Sigmoid colon (tissue), 7 donors: ENCODE results near the gene ISOC2. TPM values are rescaled to one million over a fixed set of nuclear protein-coding genes. Genes with fewer than 3 reads are reported as not detected.

Experiments
- DNase-seq: peaks from one replicate; pipeline ENCODE4 v3.0.0-alpha.2; 2019
- H3K27ac ChIP-seq, 4 donors: fragments of 200-600 bp; sonication (generic); one replicate each; pipeline ENCODE4 v1.5.1; 2016 to 2019; ENCODE audit warnings: mild to moderate bottlenecking in 1 of 4
- H3K27me3 ChIP-seq, 3 donors: fragments of 200-600 bp; sonication (generic); one replicate each; pipeline ENCODE4 v1.5.1; 2019; ENCODE audit warnings: mild to moderate bottlenecking in 1 of 3
- H3K36me3 ChIP-seq, 4 donors: fragments of 200-600 bp; sonication (generic); one replicate each; pipeline ENCODE4 v1.5.1; 2016 to 2019
- H3K4me1 ChIP-seq, 4 donors: fragments of 200-600 bp; sonication (generic); one replicate each; pipeline ENCODE4 v1.5.1; 2017 to 2019
- H3K4me3 ChIP-seq, 4 donors: fragments of 200-600 bp; sonication (generic); one replicate each; pipeline ENCODE4 v1.5.1; 2017 to 2019; ENCODE audit warnings: mild to moderate bottlenecking in 2 of 4, moderate library complexity in 1 of 4
- H3K9me3 ChIP-seq, 4 donors: fragments of 200-600 bp in 3 of 4; sonication (generic) in 3 of 4; one replicate each; pipeline versions ENCODE4 v1.5.1 to v1.6.1; 2013 to 2019
- CTCF ChIP-seq, 4 experiments: fragments of 450-650 bp in 3 of 4; fragments of 200-600 bp in 1 of 4; IDR thresholded peaks; one replicate each; pipeline ENCODE4 v1.5.1; 2016 to 2019; ENCODE audit warnings: antibody characterized with exemption in 4 of 4, mild to moderate bottlenecking in 3 of 4, moderate library complexity in 2 of 4
- EP300 ChIP-seq, 4 donors: sonication (generic); formaldehyde crosslinking; IDR thresholded peaks; one replicate each; pipeline ENCODE4 v1.6.1; 2017; ENCODE audit warnings: antibody characterized with exemption in 4 of 4
- POLR2A ChIP-seq, 2 donors: fragments of 450-650 bp; IDR thresholded peaks; one replicate each; pipeline ENCODE4 v1.6.1; 2016; ENCODE audit warnings: antibody characterized with exemption in 2 of 2, mild to moderate bottlenecking in 2 of 2, moderate library complexity in 2 of 2
- POLR2AphosphoS5 ChIP-seq, 4 donors: sonication (generic); formaldehyde crosslinking; IDR thresholded peaks; one replicate each; pipeline ENCODE4 v1.6.1; 2017; ENCODE audit warnings: antibody characterized with exemption in 4 of 4
- whole genome bisulfite sequencing, 2 donors: extraction: QIAGEN DNeasy Blood & Tissue Kit; methylation state at CpG; one replicate each; pipeline ENCODE4 v1.1.7; 2013; 5-methylcytosine and 5-hydroxymethylcytosine counted together
- intact Hi-C: fragments of 100-400 bp; cut with DNase I; formaldehyde crosslinking; loops from one replicate; pipeline ENCODE4 v1.15.1; 2023
- polyA plus RNA-seq, 3 donors: library from polyadenylated mRNA; stranded (reverse); fragments of 200-250 nt; gene quantifications; one replicate each; pipeline ENCODE4 v1.2.3, GENCODE V29; 2013
- total RNA-seq, 4 donors: library from RNA; depleted of rRNA; stranded (reverse); fragments of >200 nt; gene quantifications; one replicate each; pipeline ENCODE4 v1.1.0, GENCODE V29; 2016
- donor health status: healthy with polysubstance abuse.
- donor health status: Bipolar disorder and iron deficiency.
- donor health status: healthy.

Gene ISOC2
- total and polyA plus RNA-seq, 7 donors, result 90.3 to 173 (median 114) TPM

- Histone ChIP-seq H3K27ac (peak overlapping the region; percentile 96 to 100 (median 98)), H3K27me3 (no peaks in the 10 kb centered on the region), H3K4me1 (peaks cover 0 to 22% (median 20%) of the 10 kb centered on the region in 4 donors), H3K36me3 (peaks cover 15 to 39% (median 19%) of the 10 kb centered on the region in 4 donors), H3K9me3 (peaks cover 0 to 1% (median 0%) of the 10 kb centered on the region in 4 donors), H3K4me3 (peak overlapping the region; percentile 82 to 99 (median 89))
- 16 to 21% methylated on average over 35 of the region's 35 CpGs for WGBS, 2 donors
- TF ChIP-seq EP300 (IDR thresholded peaks at IDR 0.05), result no peak
- TF ChIP-seq POLR2A (IDR thresholded peaks at IDR 0.05), result no peak
- TF ChIP-seq CTCF (IDR thresholded peaks at IDR 0.05), result no peak
- no peak for TF ChIP-seq POLR2AphosphoS5 (IDR thresholded peaks at IDR 0.05)
- no peak for DNase-seq
- intact Hi-C loops, result loop anchor here (1.0 to 10.0 kb wide), 3 partner anchors 22 to 1540 kb away; partner anchors contain the start of genes MYADM and RPL28
These were observed 54.5 kb downstream of the ISOC2 start for GRCh38 chr19:55406826-55407549.

GRCh38 chr19:55406091-55406825 lies 55.2 kb downstream of the ISOC2 start:
- 86 to 87% methylated on average over 14 of the region's 14 CpGs for WGBS, 2 donors
- intact Hi-C loops, result loop anchor here (5.0 to 10.0 kb wide), 2 partner anchors 99 to 1539 kb away; partner anchors contain the start of gene MYADM
- TF ChIP-seq CTCF (IDR thresholded peaks at IDR 0.05) (no peak), EP300 (IDR thresholded peaks at IDR 0.05) (no peak), POLR2A (IDR thresholded peaks at IDR 0.05) (no peak), POLR2AphosphoS5 (IDR thresholded peaks at IDR 0.05) (no peak)
- peaks cover 18 to 45% (median 23%) of the 10 kb centered on the region in 4 donors for H3K36me3 ChIP-seq
- H3K27ac ChIP-seq, result no peak overlapping the region
- no peaks in the 10 kb centered on the region for H3K27me3 ChIP-seq
- peaks cover 0 to 22% (median 20%) of the 10 kb centered on the region in 4 donors for H3K4me1 ChIP-seq
- H3K9me3 ChIP-seq, result peaks cover 0 to 1% (median 0%) of the 10 kb centered on the region in 4 donors
- no peak for DNase-seq
- H3K4me3 ChIP-seq, result peak overlapping the region in 3 of 4 donors; percentile 82 to 99 (median 88)

- intact Hi-C loops, result loop anchor here (5.0 to 10.0 kb wide), 2 partner anchors 99 to 1538 kb away; partner anchors contain the start of gene MYADM
- no peaks in the 10 kb centered on the region for H3K27me3 ChIP-seq
- peaks cover 21 to 50% (median 28%) of the 10 kb centered on the region in 4 donors for H3K36me3 ChIP-seq
- DNase-seq, result no peak
- TF ChIP-seq CTCF (IDR thresholded peaks at IDR 0.05) (no peak), POLR2AphosphoS5 (IDR thresholded peaks at IDR 0.05) (no peak), EP300 (IDR thresholded peaks at IDR 0.05) (no peak), POLR2A (IDR thresholded peaks at IDR 0.05) (no peak)
- no peak overlapping the region for H3K27ac ChIP-seq
- no peak overlapping the region for H3K4me3 ChIP-seq
- H3K9me3 ChIP-seq, result peaks cover 0 to 1% (median 0%) of the 10 kb centered on the region in 4 donors
- peaks cover 0 to 22% (median 20%) of the 10 kb centered on the region in 4 donors for H3K4me1 ChIP-seq
- WGBS, 2 donors, result 89 to 91% methylated on average over 5 of the region's 5 CpGs
These were observed 55.8 kb downstream of the ISOC2 start for GRCh38 chr19:55405638-55406037.

Other genes with a start within 250 kb of the ISOC2 start
- 1 to 10 TPM; 1.1 to 3.6 (median 1.8) TPM for gene TMEM86B, start 232.9 kb downstream of the ISOC2 start, total RNA-seq
- 1 to 10 TPM in 2 of 3 donors, under 1 TPM in 1; 0.69 to 7.9 (median 1.8) TPM for gene TMEM86B, start 232.9 kb downstream of the ISOC2 start, polyA plus RNA-seq
- 10 to 100 TPM; 17.1 to 46.8 (median 24.9) TPM for gene PPP6R1, start 202.6 kb downstream of the ISOC2 start, total RNA-seq
- 10 to 100 TPM; 19.8 to 78.1 (median 22.9) TPM for gene PPP6R1, start 202.6 kb downstream of the ISOC2 start, polyA plus RNA-seq
- 10 to 100 TPM; 19.7 to 30.5 (median 23.8) TPM for gene HSPBP1, start 181.5 kb downstream of the ISOC2 start, total RNA-seq
- gene HSPBP1, start 181.5 kb downstream of the ISOC2 start, polyA plus RNA-seq, result 10 to 100 TPM; 31.8 to 62.7 (median 32.4) TPM
- gene BRSK1, start 177.6 kb downstream of the ISOC2 start, total RNA-seq, result 10 to 100 TPM in 2 of 4 donors, 1 to 10 TPM in 2; 3.9 to 20.6 (median 10.8) TPM
- 1 to 10 TPM in 2 of 3 donors, not detected in 1; 2.9 to 4.2 TPM for gene BRSK1, start 177.6 kb downstream of the ISOC2 start, polyA plus RNA-seq
- gene TMEM150B, start 136.3 kb downstream of the ISOC2 start, total RNA-seq, result 1 to 10 TPM in 3 of 4 donors, not detected in 1; 2.4 to 6.1 (median 4.1) TPM
- gene TMEM150B, start 136.3 kb downstream of the ISOC2 start, polyA plus RNA-seq, result 10 to 100 TPM in 2 of 3 donors, 1 to 10 TPM in 1; 8.4 to 18.7 (median 11.8) TPM
- 10 to 100 TPM in 2 of 4 donors, 1 to 10 TPM in 2; 7.5 to 12.7 (median 9.6) TPM for gene KMT5C, start 121.8 kb downstream of the ISOC2 start, total RNA-seq
- gene KMT5C, start 121.8 kb downstream of the ISOC2 start, polyA plus RNA-seq, result 10 to 100 TPM in 1 of 3 donors, 1 to 10 TPM in 2; 3.0 to 14.8 (median 3.5) TPM
- under 1 TPM in 1 of 4 donors, not detected in 3; 0.16 TPM for gene COX6B2, start 106.9 kb downstream of the ISOC2 start, total RNA-seq
- 1 to 10 TPM in 2 of 3 donors, under 1 TPM in 1; 0.60 to 3.8 (median 1.4) TPM for gene COX6B2, start 106.9 kb downstream of the ISOC2 start, polyA plus RNA-seq
- not detected for gene GARIN5B, start 98.4 kb downstream of the ISOC2 start, total RNA-seq
- gene GARIN5B, start 98.4 kb downstream of the ISOC2 start, polyA plus RNA-seq, result not detected
- 1 to 10 TPM in 1 of 4 donors, under 1 TPM in 1, not detected in 2; 0.81 to 4.4 TPM for gene IL11, start 91.2 kb downstream of the ISOC2 start, total RNA-seq
- under 1 TPM in 1 of 3 donors, not detected in 2; 0.74 TPM for gene IL11, start 91.2 kb downstream of the ISOC2 start, polyA plus RNA-seq
- not detected for gene TMEM190, start 84.8 kb downstream of the ISOC2 start, total RNA-seq
- gene TMEM190, start 84.8 kb downstream of the ISOC2 start, polyA plus RNA-seq, result under 1 TPM in 1 of 3 donors, not detected in 2; 0.26 TPM
- 1 to 10 TPM in 1 of 4 donors, under 1 TPM in 2, not detected in 1; 0.54 to 1.7 (median 0.66) TPM for gene TMEM238, start 77.3 kb downstream of the ISOC2 start, total RNA-seq
- under 1 TPM in 2 of 3 donors, not detected in 1; 0.90 to 0.92 TPM for gene TMEM238, start 77.3 kb downstream of the ISOC2 start, polyA plus RNA-seq
- 100 to 1,000 TPM; 253 to 607 (median 503) TPM for gene RPL28, start 75.7 kb downstream of the ISOC2 start, total RNA-seq
- gene RPL28, start 75.7 kb downstream of the ISOC2 start, polyA plus RNA-seq, result 1,000 to 10,000 TPM; 1,833 to 2,816 (median 2,129) TPM
- gene UBE2S, start 53.9 kb downstream of the ISOC2 start, total RNA-seq, result 10 to 100 TPM; 11.8 to 23.9 (median 14.8) TPM
- 10 to 100 TPM in 2 of 3 donors, 1 to 10 TPM in 1; 6.6 to 32.6 (median 16.2) TPM for gene UBE2S, start 53.9 kb downstream of the ISOC2 start, polyA plus RNA-seq
- under 1 TPM in 3 of 4 donors, not detected in 1; 0.28 to 0.41 (median 0.36) TPM for gene SHISA7, start 18.3 kb downstream of the ISOC2 start, total RNA-seq
- under 1 TPM in 1 of 3 donors, not detected in 2; 0.04 TPM for gene SHISA7, start 18.3 kb downstream of the ISOC2 start, polyA plus RNA-seq
- gene C19orf85, start 3.1 kb upstream of the ISOC2 start, total RNA-seq, result not detected
- under 1 TPM in 1 of 3 donors, not detected in 2; 0.07 TPM for gene C19orf85, start 3.1 kb upstream of the ISOC2 start, polyA plus RNA-seq
- 10 to 100 TPM in 1 of 4 donors, 1 to 10 TPM in 3; 1.4 to 15.0 (median 3.7) TPM for gene ZNF628, start 15.0 kb upstream of the ISOC2 start, total RNA-seq
- 10 to 100 TPM in 1 of 3 donors, 1 to 10 TPM in 2; 1.8 to 10.1 (median 2.5) TPM for gene ZNF628, start 15.0 kb upstream of the ISOC2 start, polyA plus RNA-seq
- gene NAT14, start 23.5 kb upstream of the ISOC2 start, total RNA-seq, result 10 to 100 TPM in 1 of 4 donors, 1 to 10 TPM in 3; 6.4 to 10.5 (median 8.4) TPM
- gene NAT14, start 23.5 kb upstream of the ISOC2 start, polyA plus RNA-seq, result 10 to 100 TPM in 1 of 3 donors, 1 to 10 TPM in 2; 1.4 to 13.7 (median 2.4) TPM
- gene SSC5D, start 26.8 kb upstream of the ISOC2 start, total RNA-seq, result 10 to 100 TPM in 3 of 4 donors, 1 to 10 TPM in 1; 9.9 to 66.7 (median 19.2) TPM
- gene SSC5D, start 26.8 kb upstream of the ISOC2 start, polyA plus RNA-seq, result 1 to 10 TPM in 2 of 3 donors, not detected in 1; 1.2 to 3.8 TPM
- not detected for gene SBK2, start 75.5 kb upstream of the ISOC2 start, total RNA-seq
- not detected for gene SBK2, start 75.5 kb upstream of the ISOC2 start, polyA plus RNA-seq
- gene SBK3, start 83.9 kb upstream of the ISOC2 start, total RNA-seq, result under 1 TPM in 1 of 4 donors, not detected in 3; 0.36 TPM
- under 1 TPM in 1 of 3 donors, not detected in 2; 0.23 TPM for gene SBK3, start 83.9 kb upstream of the ISOC2 start, polyA plus RNA-seq
- 1 to 10 TPM; 1.4 to 3.0 (median 2.2) TPM for gene ZNF579, start 119.2 kb upstream of the ISOC2 start, total RNA-seq
- 1 to 10 TPM in 2 of 3 donors, under 1 TPM in 1; 0.69 to 4.0 (median 1.8) TPM for gene ZNF579, start 119.2 kb upstream of the ISOC2 start, polyA plus RNA-seq
- 1 to 10 TPM; 3.5 to 9.6 (median 9.1) TPM for gene FIZ1, start 137.9 kb upstream of the ISOC2 start, total RNA-seq
- gene FIZ1, start 137.9 kb upstream of the ISOC2 start, polyA plus RNA-seq, result 1 to 10 TPM; 5.3 to 9.0 (median 7.2) TPM
- gene ZNF524, start 138.6 kb upstream of the ISOC2 start, total RNA-seq, result 10 to 100 TPM; 24.5 to 37.1 (median 31.3) TPM
- 10 to 100 TPM; 44.1 to 49.2 (median 45.5) TPM for gene ZNF524, start 138.6 kb upstream of the ISOC2 start, polyA plus RNA-seq
- 1 to 10 TPM; 2.3 to 8.6 (median 3.4) TPM for gene ZNF865, start 144.0 kb upstream of the ISOC2 start, total RNA-seq
- gene ZNF865, start 144.0 kb upstream of the ISOC2 start, polyA plus RNA-seq, result 1 to 10 TPM; 2.4 to 9.3 (median 3.0) TPM
- gene ZNF784, start 162.9 kb upstream of the ISOC2 start, total RNA-seq, result 1 to 10 TPM; 2.8 to 9.1 (median 3.7) TPM
- 1 to 10 TPM; 7.2 to 8.2 (median 7.2) TPM for gene ZNF784, start 162.9 kb upstream of the ISOC2 start, polyA plus RNA-seq
- 10 to 100 TPM; 23.5 to 45.5 (median 31.1) TPM for gene ZNF580, start 179.4 kb upstream of the ISOC2 start, total RNA-seq
- gene ZNF580, start 179.4 kb upstream of the ISOC2 start, polyA plus RNA-seq, result 10 to 100 TPM; 10.4 to 27.9 (median 13.8) TPM
- 10 to 100 TPM; 18.2 to 43.2 (median 24.5) TPM for gene ZNF581, start 182.0 kb upstream of the ISOC2 start, total RNA-seq
- gene ZNF581, start 182.0 kb upstream of the ISOC2 start, polyA plus RNA-seq, result 10 to 100 TPM; 17.1 to 24.4 (median 23.4) TPM
- gene CCDC106, start 186.6 kb upstream of the ISOC2 start, total RNA-seq, result 10 to 100 TPM; 16.6 to 22.9 (median 20.2) TPM
- 10 to 100 TPM in 2 of 3 donors, 1 to 10 TPM in 1; 5.5 to 10.8 (median 10.0) TPM for gene CCDC106, start 186.6 kb upstream of the ISOC2 start, polyA plus RNA-seq
- gene U2AF2, start 193.4 kb upstream of the ISOC2 start, total RNA-seq, result 10 to 100 TPM; 52.1 to 79.7 (median 65.4) TPM
- 100 to 1,000 TPM in 1 of 3 donors, 10 to 100 TPM in 2; 81.7 to 162 (median 86.9) TPM for gene U2AF2, start 193.4 kb upstream of the ISOC2 start, polyA plus RNA-seq
- 10 to 100 TPM; 22.8 to 54.3 (median 34.6) TPM for gene EPN1, start 213.6 kb upstream of the ISOC2 start, total RNA-seq
- gene EPN1, start 213.6 kb upstream of the ISOC2 start, polyA plus RNA-seq, result 100 to 1,000 TPM; 137 to 162 (median 146) TPM